ENCODE results near the gene TOMM20. TPM values are rescaled to one million over a fixed set of nuclear protein-coding genes. Genes with fewer than 3 reads are reported as not detected.
A peak's percentile ranks its signal among the peaks of the same experiment; 100 is the strongest.
"Not testable (repeated sequence)": the region's sequence is repeated elsewhere in the genome, so short reads cannot be mapped to it uniquely, and the experiment has no call there.

The TOMM20 gene
- total RNA-seq, 1 experiment from 2014 or later, result 309 TPM

- peaks cover 25% of the 10 kb centered on the region for H3K36me3 Mint-ChIP-seq (ENCODE audit: insufficient read depth, unreplicated experiment)
- H3K9me3 Mint-ChIP-seq (ENCODE audit: unreplicated experiment), result no peaks in the 10 kb centered on the region
- ChIA-PET CTCF (interaction anchor here (0.5 to 4.4 kb wide), 10 partner anchors 8 to 621 kb away, joined by 3 to 27 read pairs (median 4); no protein-coding TSS in a partner anchor), POLR2A (interaction anchor here (0.6 to 2.1 kb wide), 7 partner anchors 9 to 1432 kb away, joined by 3 to 8 read pairs (median 4); partner anchors contain the start of genes RBM34 and TOMM20)
- H3K4me3 Mint-ChIP-seq (ENCODE audit: unreplicated experiment), result peak overlapping the region; percentile 17
- peak overlapping the region; percentile 59 for H3K27ac Mint-ChIP-seq (ENCODE audit: low read depth, unreplicated experiment)
- H3K4me1 Mint-ChIP-seq (ENCODE audit: insufficient read depth, unreplicated experiment), result peaks cover 29% of the 10 kb centered on the region
- no peaks in the 10 kb centered on the region for H3K27me3 Mint-ChIP-seq (ENCODE audit: insufficient read depth, unreplicated experiment)
- TF ChIP-seq CTCF (IDR thresholded peaks at IDR 0.05; ENCODE audit: unreplicated experiment), result no peak
- DNase-seq (ENCODE audit: unreplicated experiment), result peak; percentile 85
- intact Hi-C loops (cut with micrococcal nuclease), result loop anchor here (5.0 kb wide), 1 partner anchor 226 kb away; the partner anchor contains the start of genes ARID4B and GGPS1
- no TSS peak for BruUV-seq (replicated peaks)
These were observed 26.9 kb downstream of the TOMM20 start for GRCh38 chr1:235101558-235102258.

- Mint-ChIP-seq H3K27me3 (ENCODE audit: insufficient read depth, unreplicated experiment) (no peaks in the 10 kb centered on the region), H3K27ac (ENCODE audit: low read depth, unreplicated experiment) (no peak overlapping the region), H3K4me1 (ENCODE audit: insufficient read depth, unreplicated experiment) (peaks cover 29% of the 10 kb centered on the region), H3K9me3 (ENCODE audit: unreplicated experiment) (no peaks in the 10 kb centered on the region), H3K4me3 (ENCODE audit: unreplicated experiment) (no peak overlapping the region), H3K36me3 (ENCODE audit: insufficient read depth, unreplicated experiment) (peaks cover 11% of the 10 kb centered on the region)
- ChIA-PET POLR2A (interaction anchor here (0.9 kb wide), 2 partner anchors 8 to 22 kb away, joined by 3 read pairs; no protein-coding TSS in a partner anchor), CTCF (interaction anchor here (0.5 to 5.9 kb wide), 10 partner anchors 9 to 646 kb away, joined by 3 to 60 read pairs (median 4); no protein-coding TSS in a partner anchor)
- intact Hi-C loops (cut with micrococcal nuclease), result loop anchor here (5.0 kb wide), 1 partner anchor 227 kb away; the partner anchor contains the start of genes ARID4B and GGPS1
- no TSS peak for BruUV-seq (replicated peaks)
- TF ChIP-seq CTCF (IDR thresholded peaks at IDR 0.05; ENCODE audit: unreplicated experiment), result no peak
- no peak for DNase-seq (ENCODE audit: unreplicated experiment)
These were observed 28.4 kb downstream of the TOMM20 start for GRCh38 chr1:235100194-235100772.

- peaks cover 11% of the 10 kb centered on the region for H3K36me3 Mint-ChIP-seq (ENCODE audit: insufficient read depth, unreplicated experiment)
- no peak for TF ChIP-seq CTCF (IDR thresholded peaks at IDR 0.05; ENCODE audit: unreplicated experiment)
- no peak overlapping the region for H3K4me3 Mint-ChIP-seq (ENCODE audit: unreplicated experiment)
- intact Hi-C loops (cut with micrococcal nuclease), result no loop called here
- no TSS peak for BruUV-seq (replicated peaks)
- no peak overlapping the region for H3K27ac Mint-ChIP-seq (ENCODE audit: low read depth, unreplicated experiment)
- H3K9me3 Mint-ChIP-seq (ENCODE audit: unreplicated experiment), result no peaks in the 10 kb centered on the region
- ChIA-PET CTCF (interaction anchor here (1.3 to 6.3 kb wide), 5 partner anchors 7 to 611 kb away, joined by 4 to 108 read pairs (median 45); no protein-coding TSS in a partner anchor), POLR2A (no interaction called here)
- peaks cover 19% of the 10 kb centered on the region for H3K4me1 Mint-ChIP-seq (ENCODE audit: insufficient read depth, unreplicated experiment)
- no peak for DNase-seq (ENCODE audit: unreplicated experiment)
- no peaks in the 10 kb centered on the region for H3K27me3 Mint-ChIP-seq (ENCODE audit: insufficient read depth, unreplicated experiment)
These were observed 29.6 kb downstream of the TOMM20 start for GRCh38 chr1:235098991-235099390.

- H3K27me3 Mint-ChIP-seq (ENCODE audit: insufficient read depth, unreplicated experiment), result no peaks in the 10 kb centered on the region
- DNase-seq (ENCODE audit: unreplicated experiment), result no peak
- H3K36me3 Mint-ChIP-seq (ENCODE audit: insufficient read depth, unreplicated experiment), result peaks cover 11% of the 10 kb centered on the region
- ChIA-PET POLR2A (interaction anchor here (0.7 to 0.9 kb wide), 2 partner anchors 599 to 975 kb away, joined by 3 read pairs; no protein-coding TSS in a partner anchor), CTCF (interaction anchor here (0.6 to 6.3 kb wide), 6 partner anchors 8 to 683 kb away, joined by 3 to 108 read pairs (median 24); no protein-coding TSS in a partner anchor)
- no peak overlapping the region for H3K4me3 Mint-ChIP-seq (ENCODE audit: unreplicated experiment)
- no peaks in the 10 kb centered on the region for H3K9me3 Mint-ChIP-seq (ENCODE audit: unreplicated experiment)
- TF ChIP-seq CTCF (IDR thresholded peaks at IDR 0.05; ENCODE audit: unreplicated experiment), result no peak
- intact Hi-C loops (cut with micrococcal nuclease), result no loop called here
- no TSS peak for BruUV-seq (replicated peaks)
- no peak overlapping the region for H3K27ac Mint-ChIP-seq (ENCODE audit: low read depth, unreplicated experiment)
- H3K4me1 Mint-ChIP-seq (ENCODE audit: insufficient read depth, unreplicated experiment), result peaks cover 19% of the 10 kb centered on the region
These were observed 30.1 kb downstream of the TOMM20 start for GRCh38 chr1:235098547-235098946.

GRCh38 chr1:235097501-235097900 lies 31.1 kb downstream of the TOMM20 start:
- H3K4me1 Mint-ChIP-seq (ENCODE audit: insufficient read depth, unreplicated experiment), result peaks cover 20% of the 10 kb centered on the region
- H3K9me3 Mint-ChIP-seq (ENCODE audit: unreplicated experiment); intact Hi-C loops (cut with micrococcal nuclease); H3K27ac Mint-ChIP-seq (ENCODE audit: low read depth, unreplicated experiment); H3K27me3 Mint-ChIP-seq (ENCODE audit: insufficient read depth, unreplicated experiment); BruUV-seq (replicated peaks); H3K4me3 Mint-ChIP-seq (ENCODE audit: unreplicated experiment); DNase-seq (ENCODE audit: unreplicated experiment): not testable (repeated sequence)
- ChIA-PET POLR2A (interaction anchor here (0.9 kb wide), 1 partner anchor 598 kb away, joined by 3 read pairs; no protein-coding TSS in a partner anchor), CTCF (interaction anchor here (0.6 to 6.3 kb wide), 8 partner anchors 9 to 610 kb away, joined by 3 to 108 read pairs (median 16); no protein-coding TSS in a partner anchor)
- peaks cover 11% of the 10 kb centered on the region for H3K36me3 Mint-ChIP-seq (ENCODE audit: insufficient read depth, unreplicated experiment)
